ENCODE results near the gene DCLK2. TPM values are rescaled to one million over a fixed set of nuclear protein-coding genes. Genes with fewer than 3 reads are reported as not detected.
A peak's percentile ranks its signal among the peaks of the same experiment; 100 is the strongest.

Gene DCLK2
- total RNA-seq, 2 donors from 2014 or later: 10.1 to 12.1 TPM

GRCh38 chr4:150150629-150151062 is 72.4 kb downstream of the DCLK2 start:
- Histone ChIP-seq H3K36me3 (no peaks in the 10 kb centered on the region), H3K4me1 (peaks cover 0 to 25% of the 10 kb centered on the region in 2 donors), H3K27me3 (no peaks in the 10 kb centered on the region), H3K4me3 (no peak overlapping the region), H3K9me3 (no peaks in the 10 kb centered on the region), H3K27ac (peak overlapping the region; percentile 14 to 27)
- TF ChIP-seq, protein P1, sequence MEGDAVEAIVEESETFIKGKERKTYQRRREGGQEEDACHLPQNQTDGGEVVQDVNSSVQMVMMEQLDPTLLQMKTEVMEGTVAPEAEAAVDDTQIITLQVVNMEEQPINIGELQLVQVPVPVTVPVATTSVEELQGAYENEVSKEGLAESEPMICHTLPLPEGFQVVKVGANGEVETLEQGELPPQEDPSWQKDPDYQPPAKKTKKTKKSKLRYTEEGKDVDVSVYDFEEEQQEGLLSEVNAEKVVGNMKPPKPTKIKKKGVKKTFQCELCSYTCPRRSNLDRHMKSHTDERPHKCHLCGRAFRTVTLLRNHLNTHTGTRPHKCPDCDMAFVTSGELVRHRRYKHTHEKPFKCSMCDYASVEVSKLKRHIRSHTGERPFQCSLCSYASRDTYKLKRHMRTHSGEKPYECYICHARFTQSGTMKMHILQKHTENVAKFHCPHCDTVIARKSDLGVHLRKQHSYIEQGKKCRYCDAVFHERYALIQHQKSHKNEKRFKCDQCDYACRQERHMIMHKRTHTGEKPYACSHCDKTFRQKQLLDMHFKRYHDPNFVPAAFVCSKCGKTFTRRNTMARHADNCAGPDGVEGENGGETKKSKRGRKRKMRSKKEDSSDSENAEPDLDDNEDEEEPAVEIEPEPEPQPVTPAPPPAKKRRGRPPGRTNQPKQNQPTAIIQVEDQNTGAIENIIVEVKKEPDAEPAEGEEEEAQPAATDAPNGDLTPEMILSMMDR (IDR thresholded peaks at IDR 0.05): no peak
- no peak for DNase-seq (ENCODE audit: low spot score)

- DNase-seq (ENCODE audit: low spot score): no peak
- H3K27me3 ChIP-seq: no peaks in the 10 kb centered on the region
- H3K4me3 ChIP-seq: no peak overlapping the region
- peaks cover 0 to 25% of the 10 kb centered on the region in 2 donors for H3K4me1 ChIP-seq
- H3K36me3 ChIP-seq: no peaks in the 10 kb centered on the region
- no peaks in the 10 kb centered on the region for H3K9me3 ChIP-seq
- TF ChIP-seq, protein P1 (IDR thresholded peaks at IDR 0.05): no peak
- no peak overlapping the region for H3K27ac ChIP-seq
Observed at GRCh38 chr4:150152766-150153165, 74.5 kb downstream of the DCLK2 start.

GRCh38 chr4:150155391-150155790 is 77.1 kb downstream of the DCLK2 start:
- no peaks in the 10 kb centered on the region for H3K36me3 ChIP-seq
- no peaks in the 10 kb centered on the region for H3K9me3 ChIP-seq
- no peak for DNase-seq (ENCODE audit: low spot score)
- no peak overlapping the region for H3K27ac ChIP-seq
- H3K4me1 ChIP-seq: peaks cover 0 to 12% of the 10 kb centered on the region in 2 donors
- no peaks in the 10 kb centered on the region for H3K27me3 ChIP-seq
- TF ChIP-seq, protein P1 (IDR thresholded peaks at IDR 0.05): no peak
- H3K4me3 ChIP-seq: no peak overlapping the region

DNA sequence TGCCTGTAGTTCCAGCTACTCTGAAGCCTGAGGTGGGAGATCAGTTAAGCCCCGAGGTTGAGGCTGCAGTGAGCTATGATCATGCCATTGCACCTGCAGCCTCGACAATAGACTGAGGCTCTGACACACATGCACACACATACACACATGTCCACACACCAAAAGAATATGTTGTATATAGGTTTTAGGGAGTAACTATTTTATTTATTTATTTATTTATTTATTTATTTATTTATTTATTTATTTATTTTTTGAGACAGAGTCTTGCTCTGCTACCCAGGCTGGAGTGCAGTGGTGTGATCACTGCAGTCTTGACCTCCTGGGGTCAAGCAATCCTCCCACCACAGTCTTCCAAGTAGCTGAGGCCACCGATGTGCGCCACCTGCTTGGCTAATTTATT is 78.3 kb downstream of the DCLK2 start:
- no peaks in the 10 kb centered on the region for H3K27me3 ChIP-seq
- H3K4me1 ChIP-seq: peaks cover 0 to 5% of the 10 kb centered on the region in 2 donors
- no peaks in the 10 kb centered on the region for H3K9me3 ChIP-seq
- H3K36me3 ChIP-seq: no peaks in the 10 kb centered on the region
- no peak overlapping the region for H3K27ac ChIP-seq
- no peak for DNase-seq (ENCODE audit: low spot score)
- no peak overlapping the region for H3K4me3 ChIP-seq
- TF ChIP-seq, protein P1 (IDR thresholded peaks at IDR 0.05): no peak

GRCh38 chr4:150158041-150158440 is 79.8 kb downstream of the DCLK2 start:
- Histone ChIP-seq H3K9me3 (no peaks in the 10 kb centered on the region), H3K36me3 (no peaks in the 10 kb centered on the region), H3K4me1 (peaks cover 0 to 5% of the 10 kb centered on the region in 2 donors), H3K27me3 (no peaks in the 10 kb centered on the region), H3K27ac (no peak overlapping the region), H3K4me3 (no peak overlapping the region)
- DNase-seq (ENCODE audit: low spot score): no peak
- TF ChIP-seq, protein P1 (IDR thresholded peaks at IDR 0.05): no peak

DNA sequence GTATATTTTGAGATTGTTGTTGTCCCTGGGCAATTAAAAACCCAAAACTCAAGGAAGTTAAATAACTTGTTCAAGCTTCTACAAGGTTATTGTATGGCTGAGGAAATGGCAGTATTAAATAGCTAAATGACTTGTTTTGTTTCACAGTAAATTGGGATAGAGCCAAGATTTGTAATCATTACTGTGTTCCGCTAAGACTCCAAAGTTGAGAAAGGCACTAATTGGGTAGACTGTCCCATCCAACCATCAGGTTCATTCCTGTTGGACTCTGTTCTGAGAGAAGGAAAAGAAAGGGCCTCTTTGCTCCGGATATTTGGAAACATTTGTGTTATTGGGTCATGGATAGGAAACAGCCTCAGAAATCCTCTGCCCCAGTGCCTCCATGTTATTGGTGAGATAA is 82.2 kb downstream of the DCLK2 start:
- no peak overlapping the region for H3K27ac ChIP-seq
- H3K36me3 ChIP-seq: no peaks in the 10 kb centered on the region
- no peaks in the 10 kb centered on the region for H3K27me3 ChIP-seq
- H3K4me1 ChIP-seq: peaks cover 0 to 5% of the 10 kb centered on the region in 2 donors
- TF ChIP-seq, protein P1 (IDR thresholded peaks at IDR 0.05): no peak
- no peak overlapping the region for H3K4me3 ChIP-seq
- H3K9me3 ChIP-seq: no peaks in the 10 kb centered on the region
- DNase-seq (ENCODE audit: low spot score): no peak
